HG03457 (cell line): ENCODE data around the gene UCP3.
A peak's percentile ranks its signal among the peaks of the same experiment; 100 is the strongest.

Source experiments
- ATAC-seq: cut with Tn5 transposase; IDR thresholded peaks from one replicate; pipeline ENCODE4 v1.9.1; 2021; ENCODE audit warnings: moderate number of reproducible peaks; ENCODE audit not compliant: unreplicated experiment

UCP3 gene

GRCh38 chr11:73957654-73958361 is 51.1 kb downstream of the UCP3 start:
- ATAC-seq = no peak

DNA sequence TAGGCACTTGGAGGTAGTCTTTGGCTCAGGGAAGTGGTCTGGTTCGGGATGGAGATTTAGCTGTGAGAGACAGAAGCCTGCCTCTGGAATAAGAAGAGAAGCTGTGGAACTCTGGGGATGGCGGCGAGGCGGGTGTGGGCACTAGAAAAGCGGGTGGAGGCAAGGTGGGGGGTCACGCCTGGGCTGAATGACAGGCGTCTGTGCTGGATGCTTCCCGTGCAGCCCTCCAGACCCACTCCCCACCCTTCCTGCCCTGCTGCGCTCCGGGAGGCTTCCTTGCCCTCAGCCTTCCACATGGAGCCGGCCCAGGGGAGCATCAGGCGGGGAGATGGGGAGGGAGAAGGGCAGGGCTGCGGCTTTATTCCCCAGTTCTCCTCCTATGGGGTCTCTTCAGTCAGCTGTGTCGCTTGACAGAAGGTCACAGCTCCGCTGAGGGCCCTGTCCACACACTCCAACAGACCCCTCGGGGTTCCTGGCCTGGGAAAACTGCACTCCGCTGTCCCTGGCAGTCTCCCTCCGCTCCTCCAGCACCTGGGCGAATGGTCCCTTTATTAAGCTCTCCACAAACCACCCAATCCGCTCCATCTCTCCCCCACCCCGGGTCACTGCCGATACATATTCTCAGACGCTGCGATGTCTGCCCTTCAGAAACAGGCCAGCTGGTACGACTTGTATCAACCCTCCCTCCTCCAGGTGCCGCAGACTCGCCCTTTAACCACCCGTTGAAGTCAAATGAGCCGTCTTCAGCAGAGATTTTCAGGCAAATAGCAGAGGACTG is 51.8 kb downstream of the UCP3 start:
- no peak for ATAC-seq

GRCh38 chr11:73951797-73952196 is 57.1 kb downstream of the UCP3 start:
- no peak for ATAC-seq

DNA sequence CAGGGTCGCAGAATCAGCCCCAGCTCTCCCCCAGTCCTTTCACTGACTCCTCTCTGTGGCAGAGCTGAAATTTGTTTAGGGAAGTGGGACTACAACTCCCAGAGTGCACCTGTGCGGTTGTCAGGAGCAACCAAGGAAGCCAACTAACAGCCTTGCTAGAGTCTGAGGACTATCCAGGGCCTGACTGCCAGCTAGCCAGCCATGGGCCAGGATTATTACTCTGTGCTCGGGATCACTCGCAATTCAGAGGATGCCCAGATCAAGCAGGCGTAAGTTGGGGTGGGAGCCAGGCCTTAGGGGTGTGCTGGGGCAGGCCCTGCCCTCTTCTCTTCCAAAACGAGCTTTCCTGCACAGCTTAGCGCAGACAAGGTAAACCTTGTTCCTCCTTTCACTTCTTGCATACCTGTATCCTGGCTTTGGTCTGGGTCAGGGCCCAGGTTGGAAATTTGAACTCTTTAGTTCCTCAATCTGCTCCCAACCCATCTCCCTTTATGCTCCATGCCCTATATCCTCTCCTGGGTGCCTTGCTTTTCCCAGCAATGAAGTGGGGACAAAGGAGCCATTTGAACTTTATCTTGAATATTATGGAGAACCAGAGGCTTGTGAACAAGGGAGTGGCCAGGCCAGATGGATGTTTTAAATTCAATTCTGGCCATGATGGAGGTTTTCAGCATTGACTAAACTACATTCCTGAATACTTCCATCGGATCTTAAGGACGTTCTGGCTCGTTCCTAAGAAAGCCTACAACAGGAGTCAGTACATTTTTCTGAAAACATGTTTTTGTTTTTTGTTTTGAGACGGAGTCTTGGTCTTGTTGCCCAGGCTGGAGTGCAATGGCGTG is 57.8 kb downstream of the UCP3 start, which contains the start of gene DNAJB13:
Gene DNAJB13, plus strand, starts transcription at position 158 of the 842 bp plus-strand sequence. Its CDS starts 44 bp downstream, at position 202.
- ATAC-seq = peak; percentile 74
